Hepatocyte (in vitro differentiated cells): ENCODE results near the gene CLCC1. TPM values are rescaled to one million over a fixed set of nuclear protein-coding genes. Genes with fewer than 3 reads are reported as not detected.
"Not testable (repeated sequence)": the region's sequence is repeated elsewhere in the genome, so short reads cannot be mapped to it uniquely, and the experiment has no call there.

Experiments
- DNase-seq: peaks from one replicate; pipeline ENCODE4 v3.0.0-alpha.2; 2016; ENCODE audit warnings: low spot score
- H2AFZ ChIP-seq: fragments of 200-600 bp; sonication (generic); 2 replicates; pipeline ENCODE4 v1.6.0; 2016; ENCODE audit warnings: antibody characterized with exemption, mild to moderate bottlenecking
- H3K27ac ChIP-seq: fragments of 200-600 bp; sonication (generic); 2 replicates; pipeline ENCODE4 v1.5.1; 2016; ENCODE audit warnings: mild to moderate bottlenecking
- H3K27me3 ChIP-seq: fragments of 200-600 bp; sonication (generic); 2 replicates; pipeline ENCODE4 v1.6.1; 2016
- H3K36me3 ChIP-seq: fragments of 200-600 bp; sonication (generic); replicated peaks from 2 replicates; pipeline ENCODE4 v1.5.1; 2016; ENCODE audit warnings: low read depth; ENCODE audit not compliant: insufficient read depth
- H3K4me1 ChIP-seq: fragments of 200-600 bp; sonication (generic); 2 replicates; pipeline ENCODE4 v1.5.1; 2016; ENCODE audit warnings: mild to moderate bottlenecking, moderate library complexity; ENCODE audit not compliant: insufficient read depth
- H3K4me2 ChIP-seq: fragments of 200-600 bp; sonication (generic); 2 replicates; pipeline ENCODE4 v1.6.0; 2016
- H3K4me3 ChIP-seq: fragments of 200-600 bp; sonication (generic); 2 replicates; pipeline ENCODE4 v1.5.1; 2016; ENCODE audit warnings: mild to moderate bottlenecking
- H3K79me2 ChIP-seq: fragments of 200-600 bp; sonication (generic); 2 replicates; pipeline ENCODE4 v1.6.0; 2017; ENCODE audit warnings: mild to moderate bottlenecking
- H3K9me2 ChIP-seq: fragments of 200-600 bp; sonication (generic); replicated peaks from 2 replicates; pipeline ENCODE4 v1.6.0; 2017; ENCODE audit warnings: mild to moderate bottlenecking; ENCODE audit not compliant: insufficient read depth
- H3K9me3 ChIP-seq: fragments of 200-600 bp; sonication (generic); 2 replicates; pipeline ENCODE4 v1.5.1; 2016; ENCODE audit warnings: low read depth, mild to moderate bottlenecking
- H4K20me1 ChIP-seq: fragments of 200-600 bp; sonication (generic); 2 replicates; pipeline ENCODE4 v1.6.0; 2016; ENCODE audit warnings: mild to moderate bottlenecking; ENCODE audit not compliant: insufficient read depth, poor library complexity, severe bottlenecking
- CTCF ChIP-seq: fragments of 200-600 bp; sonication (generic); IDR thresholded peaks from 2 replicates; pipeline ENCODE4 v1.5.1; 2016; ENCODE audit warnings: antibody characterized with exemption, mild to moderate bottlenecking; ENCODE audit not compliant: poor library complexity
- EZH2 ChIP-seq: fragments of 200-600 bp; sonication (generic); IDR thresholded peaks from 2 replicates; pipeline ENCODE4 v1.6.1; 2016; ENCODE audit warnings: antibody characterized with exemption, mild to moderate bottlenecking, borderline replicate concordance
- EZH2phosphoT487 ChIP-seq: fragments of 200-600 bp; sonication (generic); IDR thresholded peaks from one replicate; pipeline ENCODE4 v1.6.1; 2018; ENCODE audit warnings: antibody characterized with exemption, mild to moderate bottlenecking, low read depth, moderate library complexity; ENCODE audit not compliant: unreplicated experiment, severe bottlenecking
- WGBS: methylation state at CpG from one replicate; pipeline ENCODE4 v1.1.6; 2016; ENCODE audit warnings: low lambda C conversion rate; ENCODE audit errors: missing lambda C conversion rate; 5-methylcytosine and 5-hydroxymethylcytosine counted together
- polyA plus RNA-seq: library from polyadenylated mRNA; unstranded; fragments of >200 nt; fragmentation: Nextera tagmentation; extraction: Ambion mirVana; gene quantifications from 2 replicates; pipeline ENCODE4 v1.2.1, GENCODE V29; 2016
- total RNA-seq: library from RNA; depleted of rRNA; stranded (reverse); fragments of >200 nt; gene quantifications from 2 replicates; pipeline ENCODE4 v1.2.3, GENCODE V29; 2014

Gene CLCC1
- total RNA-seq (31.5 and 42.8 TPM in 2 replicates), polyA plus RNA-seq (24.8 and 26.6 TPM in 2 replicates)

- Histone ChIP-seq H2AFZ (peak within 1 kb of the TSS; percentile 82), H4K20me1 (no peaks in the 10 kb centered on the region), H3K4me2 (peak within 1 kb of the TSS; percentile 88), H3K27ac (peak within 1 kb of the TSS; percentile 97), H3K9me3 (no peaks in the 10 kb centered on the region), H3K27me3 (no peaks in the 10 kb centered on the region), H3K79me2 (peaks cover 42% of the 10 kb centered on the region), H3K4me3 (peak within 1 kb of the TSS; percentile 59), H3K36me3 (no peaks in the 10 kb centered on the region), H3K4me1 (peaks cover 11% of the 10 kb centered on the region), H3K9me2 (no peaks in the 10 kb centered on the region)
- WGBS: 1% methylated on average over 66 of the region's 72 CpGs
- peak; percentile 94 for DNase-seq
- TF ChIP-seq EZH2 (no peak), EZH2phosphoT487 (no peak), CTCF (no peak)
Measured at GRCh38 chr1:108963052-108963686, at the start of gene CLCC1. Gene CLCC1, minus strand, starts transcription at chr1:108963484. Its CDS starts 13,047 bp downstream, at chr1:108950437.

- no peak overlapping the region for H3K27ac ChIP-seq
- no peaks in the 10 kb centered on the region for H3K36me3 ChIP-seq
- H3K9me2 ChIP-seq: no peaks in the 10 kb centered on the region
- H3K4me3 ChIP-seq: no peak overlapping the region
- H4K20me1 ChIP-seq: no peaks in the 10 kb centered on the region
- H3K9me3 ChIP-seq: no peaks in the 10 kb centered on the region
- no peak for TF ChIP-seq CTCF
- TF ChIP-seq EZH2: no peak
- TF ChIP-seq EZH2phosphoT487: no peak
- WGBS: 73% methylated on average over 7 of the region's 7 CpGs
- no peak overlapping the region for H3K4me2 ChIP-seq
- H3K27me3 ChIP-seq: no peaks in the 10 kb centered on the region
- H2AFZ ChIP-seq: no peak overlapping the region
- H3K79me2 ChIP-seq: no peaks in the 10 kb centered on the region
- H3K4me1 ChIP-seq: no peaks in the 10 kb centered on the region
- no peak for DNase-seq
Measured at GRCh38 chr1:109011335-109011734, 48.1 kb upstream of the CLCC1 start.

- H3K36me3 ChIP-seq, H3K4me1 ChIP-seq, H3K79me2 ChIP-seq, H3K9me2 ChIP-seq, H3K9me3 ChIP-seq, H2AFZ ChIP-seq, H3K27me3 ChIP-seq, H3K4me2 ChIP-seq, H4K20me1 ChIP-seq, H3K27ac ChIP-seq, DNase-seq, H3K4me3 ChIP-seq: not testable (repeated sequence)
- 96% methylated on average over 3 of the region's 3 CpGs for WGBS
Measured at GRCh38 chr1:108996622-108997021, 33.3 kb upstream of the CLCC1 start.

- no peaks in the 10 kb centered on the region for H4K20me1 ChIP-seq
- H3K27me3 ChIP-seq: no peaks in the 10 kb centered on the region
- H3K9me3 ChIP-seq: no peaks in the 10 kb centered on the region
- H3K27ac ChIP-seq: no peak overlapping the region
- H3K79me2 ChIP-seq: no peaks in the 10 kb centered on the region
- no peak for DNase-seq
- H3K9me2 ChIP-seq: no peaks in the 10 kb centered on the region
- H3K4me3 ChIP-seq: no peak overlapping the region
- no peaks in the 10 kb centered on the region for H3K36me3 ChIP-seq
- WGBS: 68% methylated on average over 4 of the region's 4 CpGs
- H2AFZ ChIP-seq: no peak overlapping the region
- no peaks in the 10 kb centered on the region for H3K4me1 ChIP-seq
- TF ChIP-seq EZH2 (no peak), EZH2phosphoT487 (no peak), CTCF (no peak)
- no peak overlapping the region for H3K4me2 ChIP-seq
Measured at GRCh38 chr1:108983114-108983513, 19.8 kb upstream of the CLCC1 start.
